Measurements from ENCODE around the gene LRRC36.

- TF ChIP-seq RAD21 (IDR thresholded peaks at IDR 0.05; ENCODE audit: low read depth): no peak
- no peak for TF ChIP-seq CEBPB (IDR thresholded peaks at IDR 0.05; ENCODE audit: low read depth)
- TF ChIP-seq SIN3A (IDR thresholded peaks at IDR 0.05; ENCODE audit: low read depth): no peak
- no peak for TF ChIP-seq YY1 (IDR thresholded peaks at IDR 0.05; ENCODE audit: extremely low read depth, insufficient replicate concordance, low read depth, low read length)
- TF ChIP-seq ZNF274 (IDR thresholded peaks at IDR 0.05; ENCODE audit: low read depth, low read length): no peak
- TF ChIP-seq CTCF (IDR thresholded peaks at IDR 0.05 in 2 of 3, conservative IDR thresholded peaks at IDR 0.05 in 1 of 3; ENCODE audit: borderline replicate concordance in 1 of 3, insufficient read depth in 1 of 3, low read depth in 2 of 3, low read length in 2 of 3): no peak
- no peak for TF ChIP-seq JUND (IDR thresholded peaks at IDR 0.05)
- no peak for TF ChIP-seq EGR1 (IDR thresholded peaks at IDR 0.05; ENCODE audit: low read depth)
- no peak for TF ChIP-seq EZH2 (IDR thresholded peaks at IDR 0.05)
- no peak for TF ChIP-seq TCF7L2 (IDR thresholded peaks at IDR 0.05; ENCODE audit: borderline replicate concordance, extremely low read depth, insufficient read depth, insufficient read length)
- no peak for TF ChIP-seq REST (IDR thresholded peaks at IDR 0.05; ENCODE audit: low read depth)
- no peak for TF ChIP-seq FOSL1 (IDR thresholded peaks at IDR 0.05; ENCODE audit: low read depth)
Measured at GRCh38 chr16:67388591-67388990, 62.0 kb downstream of the LRRC36 start.
